HepG2 (cell line): Measurements from ENCODE around the gene BPI. TPM values are rescaled to one million over a fixed set of nuclear protein-coding genes. Genes with fewer than 3 reads are reported as not detected.
A peak's percentile ranks its signal among the peaks of the same experiment; 100 is the strongest.

Experiments
- CEBPG ChIP-seq: IDR thresholded peaks from 2 replicates; pipeline ENCODE4 v1.6.1; 2016
- CEBPZ ChIP-seq: IDR thresholded peaks from 2 replicates; pipeline ENCODE4 v1.6.1; 2012; ENCODE audit warnings: low read length, improper control_type of control experiment
- CSRNP2 ChIP-seq: sonication (generic); formaldehyde crosslinking; conservative IDR thresholded peaks from 2 replicates; pipeline ENCODE4 v1.8.0; 2022; ENCODE audit warnings: low read depth, missing genetic modification reagents
- ETV5 ChIP-seq: IDR thresholded peaks from 2 replicates; pipeline ENCODE4 v1.6.1; 2018; ENCODE audit warnings: missing biosample characterization, missing genetic modification reagents, inconsistent platforms, borderline replicate concordance
- GTF2F1 ChIP-seq: fragments of 150-350 bp; IDR thresholded peaks from 2 replicates; pipeline ENCODE4 v1.6.1; 2014; ENCODE audit warnings: low read length
- HNRNPH1 ChIP-seq: fragments of 200-400 bp; formaldehyde crosslinking; optimal IDR thresholded peaks from 2 replicates; pipeline ENCODE3; 2017; ENCODE audit warnings: mild to moderate bottlenecking, low read depth, low read length
- IRF2 ChIP-seq: IDR thresholded peaks from 2 replicates; pipeline ENCODE4 v1.6.1; 2018; ENCODE audit warnings: missing genetic modification reagents, missing compliant biosample characterization
- JUND ChIP-seq: sonication (generic); formaldehyde crosslinking; IDR thresholded peaks from 2 replicates; pipeline ENCODE4 v1.8.0; 2022; ENCODE audit warnings: mild to moderate bottlenecking, missing genetic modification reagents
- KAT8 ChIP-seq: IDR thresholded peaks from 2 replicates; pipeline ENCODE4 v1.6.1; 2016; ENCODE audit warnings: missing genetic modification reagents, missing compliant biosample characterization
- MEF2D ChIP-seq: sonication (generic); formaldehyde crosslinking; IDR thresholded peaks from 2 replicates; pipeline ENCODE4 v1.5.1; 2020; ENCODE audit warnings: mild to moderate bottlenecking, missing genetic modification reagents
- NONO ChIP-seq, 2 experiments: fragments of 450-650 bp in 1 of 2; sonication (generic) in 1 of 2; formaldehyde crosslinking in 1 of 2; IDR thresholded peaks in 1 of 2; conservative IDR thresholded peaks in 1 of 2; 2 replicates each; pipeline versions ENCODE4 v1.6.1 to v1.8.0; 2017 to 2022; ENCODE audit warnings: mild to moderate bottlenecking in 1 of 2, missing genetic modification reagents in 1 of 2, moderate library complexity in 1 of 2
- POGZ ChIP-seq: sonication (generic); formaldehyde crosslinking; IDR thresholded peaks from 2 replicates; pipeline ENCODE4 v1.4.0; 2020; ENCODE audit warnings: mild to moderate bottlenecking, missing genetic modification reagents
- PTBP1 ChIP-seq: fragments of 200-400 bp; formaldehyde crosslinking; IDR thresholded peaks from 2 replicates; pipeline ENCODE4 v1.6.1; 2018; ENCODE audit warnings: low read length, low read depth; ENCODE audit not compliant: poor library complexity, severe bottlenecking
- SAP130 ChIP-seq: IDR thresholded peaks from 2 replicates; pipeline ENCODE4 v1.6.1; 2016; ENCODE audit warnings: low read depth
- SMC3 ChIP-seq: IDR thresholded peaks from 2 replicates; pipeline ENCODE4 v1.6.1; 2011; ENCODE audit warnings: low read length, improper control_type of control experiment
- UBTF ChIP-seq: sonication (generic); formaldehyde crosslinking; IDR thresholded peaks from 2 replicates; pipeline ENCODE4 v1.4.0; 2020; ENCODE audit warnings: mild to moderate bottlenecking, missing genetic modification reagents
- YY1 ChIP-seq: IDR thresholded peaks from 2 replicates; pipeline ENCODE4 v1.6.1; 2011; ENCODE audit warnings: low read length, low read depth, moderate library complexity, mild to moderate bottlenecking; ENCODE audit not compliant: insufficient read depth, insufficient replicate concordance
- ZNF280B ChIP-seq: sonication (generic); formaldehyde crosslinking; IDR thresholded peaks from 2 replicates; pipeline ENCODE4 v1.5.0; 2020; ENCODE audit warnings: missing genetic modification reagents, mild to moderate bottlenecking, borderline replicate concordance
- ZNF282 ChIP-seq: fragments of 450-650 bp; IDR thresholded peaks from 2 replicates; pipeline ENCODE4 v1.6.1; 2018; ENCODE audit not compliant: partially characterized antibody
- ZNF598 ChIP-seq: sonication (generic); formaldehyde crosslinking; IDR thresholded peaks from 2 replicates; pipeline ENCODE4 v1.5.1; 2020; ENCODE audit warnings: mild to moderate bottlenecking, missing genetic modification reagents, borderline replicate concordance
- ZNF605 ChIP-seq: sonication (generic); formaldehyde crosslinking; IDR thresholded peaks from 2 replicates; pipeline ENCODE4 v1.8.0; 2022; ENCODE audit warnings: mild to moderate bottlenecking, missing genetic modification reagents
- polyA plus RNA-seq, 8 experiments: library from polyadenylated mRNA; depleted of rRNA in 3 of 8; stranded (reverse) in 7 of 8; unstranded in 1 of 8; fragments of >200 nt; fragmentation: Illumina TruSeq in 4 of 8; extraction: Trizol in 4 of 8; gene quantifications; 2 replicates each; pipeline versions ENCODE4 v1.2.1 to v1.2.3, GENCODE V29; 2011 to 2016; ENCODE audit warnings: low read depth in 4 of 8, missing spikeins in 1 of 8, mixed read lengths in 1 of 8; ENCODE audit not compliant: insufficient read depth in 1 of 8
- total RNA-seq, 5 experiments: library from RNA; depleted of rRNA; stranded (reverse); fragments of >200 nt; fragmentation: Illumina TruSeq; extraction: Trizol; gene quantifications; 2 replicates each; pipeline ENCODE4 v1.2.3, GENCODE V29; 2016; ENCODE audit warnings: low read depth in 1 of 5

The BPI gene
- total and polyA plus RNA-seq, 2 of the 13 experiments (the other 11 are each of a cell fraction or from before 2014, with no cell fraction given), result not detected

GRCh38 chr20:38337561-38338140 lies 33.7 kb downstream of the BPI start (continued):
- TF ChIP-seq CEBPG (CRISPR knock-in tag), result no peak
- TF ChIP-seq POGZ (CRISPR knock-in tag), result 0 out of 2 replicates have a peak, but pooled peaks have one; percentile 27
- TF ChIP-seq KAT8 (CRISPR knock-in tag), result no peak
- no peak for TF ChIP-seq UBTF (CRISPR knock-in tag)
- TF ChIP-seq HNRNPH1, result no peak
- no peak for TF ChIP-seq ZNF282
- peak; percentile 94 for TF ChIP-seq SMC3
- no peak for TF ChIP-seq MEF2D (CRISPR knock-in tag)
- TF ChIP-seq YY1, result no peak
- TF ChIP-seq CEBPZ, result no peak
- no peak for TF ChIP-seq IRF2 (CRISPR knock-in tag)
- peak; percentile 100 for TF ChIP-seq ZNF280B (CRISPR knock-in tag)
- TF ChIP-seq ETV5 (CRISPR knock-in tag), result 0 out of 2 replicates have a peak, but pooled peaks have one; percentile 16
- no peak for TF ChIP-seq CSRNP2 (CRISPR knock-in tag)
- 0 out of 2 replicates have a peak, but pooled peaks have one; percentile 21 for TF ChIP-seq ZNF605 (CRISPR knock-in tag)
- no peak for TF ChIP-seq NONO (IDR thresholded peaks at IDR 0.05)
- TF ChIP-seq NONO (CRISPR knock-in tag; conservative IDR thresholded peaks at IDR 0.05), result peak; percentile 57; the same call in 1 of the 2 replicates
- TF ChIP-seq GTF2F1, result no peak
- TF ChIP-seq PTBP1, result no peak
- TF ChIP-seq ZNF598 (CRISPR knock-in tag), result no peak
- TF ChIP-seq JUND (CRISPR knock-in tag), result no peak
- no peak for TF ChIP-seq SAP130 (CRISPR knock-in tag)
